CD14-positive monocyte (primary cell): ENCODE results near the gene DCAKD. TPM values are rescaled to one million over a fixed set of nuclear protein-coding genes. Genes with fewer than 3 reads are reported as not detected.

Experiments used
- DNase-seq, 3 donors: peaks; one replicate each; pipeline ENCODE4 v3.0.0-alpha.2; 2011 to 2022
- H2AFZ ChIP-seq: 2 replicates; pipeline ENCODE4 v1.6.0; 2012; ENCODE audit warnings: mild to moderate bottlenecking, low read depth, low read length, inconsistent platforms; ENCODE audit not compliant: insufficient read depth, poor library complexity, severe bottlenecking
- H3K27ac ChIP-seq, 2 donors: 1 replicate in 1 of 2; 2 replicates in 1 of 2; pipeline ENCODE4 v1.5.1; 2012 to 2013; ENCODE audit warnings: low read length in 2 of 2, control low read depth in 1 of 2, inconsistent platforms in 1 of 2, low read depth in 1 of 2, mild to moderate bottlenecking in 1 of 2
- H3K27me3 ChIP-seq, 2 donors: one replicate each; pipeline versions ENCODE4 v1.6.0 to v1.6.1; 2011 to 2013; ENCODE audit warnings: low read length in 2 of 2; ENCODE audit not compliant: control insufficient read depth in 2 of 2, insufficient read depth in 2 of 2
- H3K36me3 ChIP-seq, 2 donors: replicated peaks in 1 of 2; 1 replicate in 1 of 2; 2 replicates in 1 of 2; pipeline versions ENCODE4 v1.5.1 to v1.6.1; 2012 to 2013; ENCODE audit warnings: low read length in 2 of 2, control low read depth in 1 of 2, inconsistent platforms in 1 of 2, mild to moderate bottlenecking in 1 of 2; ENCODE audit not compliant: insufficient read depth in 2 of 2, control insufficient read depth in 1 of 2
- H3K4me1 ChIP-seq, 2 donors: 1 replicate in 1 of 2; 2 replicates in 1 of 2; pipeline versions ENCODE4 v1.5.1 to v1.6.1; 2012 to 2013; ENCODE audit warnings: low read length in 2 of 2, control low read depth in 1 of 2, inconsistent platforms in 1 of 2, mild to moderate bottlenecking in 1 of 2, moderate library complexity in 1 of 2; ENCODE audit not compliant: insufficient read depth in 2 of 2, control insufficient read depth in 1 of 2
- H3K4me2 ChIP-seq: replicated peaks from 2 replicates; pipeline ENCODE3; 2012; ENCODE audit warnings: low read length, moderate library complexity, mild to moderate bottlenecking; ENCODE audit not compliant: poor library complexity, severe bottlenecking; ENCODE audit errors: extremely low read depth
- H3K4me3 ChIP-seq, 3 experiments: fragments of 200-600 bp in 1 of 3; sonication (generic) in 1 of 3; replicated peaks in 1 of 3; 1 replicate in 2 of 3; 2 replicates in 1 of 3; pipeline ENCODE4 v1.5.1; 2011 to 2013; ENCODE audit warnings: low read length in 3 of 3, mild to moderate bottlenecking in 3 of 3, control low read depth in 2 of 3, low read depth in 2 of 3, inconsistent platforms in 1 of 3, moderate library complexity in 1 of 3
- H3K79me2 ChIP-seq: 2 replicates; pipeline ENCODE4 v1.6.0; 2012; ENCODE audit warnings: mild to moderate bottlenecking, control low read depth, inconsistent platforms, low read length, moderate library complexity; ENCODE audit not compliant: insufficient read depth
- H3K9ac ChIP-seq: 2 replicates; pipeline ENCODE4 v1.6.0; 2017; ENCODE audit warnings: low read length, mild to moderate bottlenecking; ENCODE audit not compliant: insufficient read depth, poor library complexity, severe bottlenecking
- H3K9me3 ChIP-seq, 2 donors: replicated peaks in 1 of 2; 1 replicate in 1 of 2; 2 replicates in 1 of 2; pipeline versions ENCODE4 v1.5.1 to v1.6.1; 2012 to 2013; ENCODE audit warnings: low read length in 2 of 2, control low read depth in 1 of 2; ENCODE audit not compliant: control insufficient read depth in 1 of 2, insufficient read depth in 1 of 2
- H4K20me1 ChIP-seq: 2 replicates; pipeline ENCODE4 v1.6.0; 2012; ENCODE audit warnings: mild to moderate bottlenecking, low read length, control low read depth, moderate library complexity; ENCODE audit not compliant: insufficient read depth
- H3K27ac Mint-ChIP-seq, 7 donors: one replicate each; pipeline ENCODE4 v1.8.0; 2020; ENCODE audit warnings: mild to moderate bottlenecking in 7 of 7, mixed read lengths in 7 of 7, moderate library complexity in 6 of 7, inconsistent platforms in 2 of 7
- H3K27me3 Mint-ChIP-seq, 3 donors: one replicate each; pipeline ENCODE4 v1.8.0; 2021 to 2022; ENCODE audit warnings: low read depth in 3 of 3, mild to moderate bottlenecking in 3 of 3, mixed read lengths in 3 of 3, moderate library complexity in 3 of 3, inconsistent platforms in 1 of 3
- H3K36me3 Mint-ChIP-seq, 2 donors: one replicate each; pipeline ENCODE4 v1.8.0; 2020; ENCODE audit warnings: mixed read lengths in 2 of 2, inconsistent platforms in 1 of 2, mild to moderate bottlenecking in 1 of 2
- H3K4me1 Mint-ChIP-seq: one replicate; pipeline ENCODE4 v1.8.0; 2020; ENCODE audit warnings: mild to moderate bottlenecking, mixed read lengths
- H3K4me3 Mint-ChIP-seq, 2 donors: one replicate each; pipeline ENCODE4 v1.8.0; 2020; ENCODE audit warnings: mild to moderate bottlenecking in 2 of 2, mixed read lengths in 2 of 2, moderate library complexity in 1 of 2
- H3K9me3 Mint-ChIP-seq, 7 donors: one replicate each; pipeline ENCODE4 v1.8.0; 2020 to 2022; ENCODE audit warnings: mixed read lengths in 7 of 7, mild to moderate bottlenecking in 6 of 7, moderate library complexity in 6 of 7, inconsistent platforms in 2 of 7
- WGBS: methylation state at CpG from one replicate; pipeline ENCODE4 v1.1.5; 2013; ENCODE audit warnings: missing lambda C conversion rate; ENCODE audit not compliant: insufficient coverage; 5-methylcytosine and 5-hydroxymethylcytosine counted together
- intact Hi-C, 2 donors: fragments of 100-400 bp; cut with micrococcal nuclease; formaldehyde crosslinking; loops; one replicate each; pipeline versions ENCODE4 v1.15.0 to v1.15.1; 2023
- polyA plus RNA-seq, 3 donors: library from polyadenylated mRNA; depleted of rRNA in 1 of 3; unstranded in 2 of 3; stranded (reverse) in 1 of 3; fragments of 300-500 nt in 2 of 3; fragments of >200 nt in 1 of 3; fragmentation: Illumina TruSeq in 2 of 3; gene quantifications; 1 replicate in 2 of 3; 2 replicates in 1 of 3; pipeline ENCODE4 v1.2.3, GENCODE V29; 2012 to 2021
- TF ChIP-seq, protein P1 (sequence below): fragments of 200-600 bp; IDR thresholded peaks from one replicate; pipeline ENCODE4 v1.8.0; 2022; ENCODE audit warnings: antibody characterized with exemption, mild to moderate bottlenecking

The DCAKD gene
- polyA plus RNA-seq, 3 donors = 6.6 to 10.0 (median 8.7) TPM

DNA sequence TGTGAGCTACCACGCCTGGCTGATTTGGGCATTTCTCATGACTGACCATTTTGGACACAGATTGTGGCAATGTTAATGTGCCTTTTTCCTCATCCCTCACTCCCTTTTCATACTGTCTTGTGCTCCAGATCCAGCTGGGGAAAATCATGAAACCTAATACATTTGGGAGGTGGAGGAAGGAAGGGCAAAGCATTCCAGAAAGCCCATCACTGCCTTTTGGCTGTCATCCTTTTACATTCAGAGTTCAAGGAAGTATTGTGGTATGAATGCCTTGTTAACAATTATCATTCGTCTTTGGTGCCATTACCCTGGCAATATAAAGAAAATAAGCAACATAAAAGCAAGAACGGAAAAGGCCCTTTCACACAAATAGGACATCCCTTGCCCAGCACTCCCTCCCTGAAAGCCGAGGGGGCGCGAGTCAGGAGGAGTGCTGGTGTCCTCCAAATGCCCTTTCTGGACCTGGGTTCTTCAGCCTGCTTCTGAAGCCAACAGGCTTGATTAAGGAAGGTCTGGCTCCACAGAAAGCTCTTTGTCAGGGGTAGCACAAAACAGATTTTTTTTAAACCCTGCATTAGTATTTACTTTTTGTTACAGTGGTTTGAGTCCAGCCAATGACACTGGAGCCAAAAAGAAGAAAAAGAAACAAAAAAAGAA, 29.7 kb upstream of the DCAKD start:
- intact Hi-C loops = no loop called here
- H3K4me1 Mint-ChIP-seq = peaks cover 21% of the 10 kb centered on the region
- TF ChIP-seq, protein P1, sequence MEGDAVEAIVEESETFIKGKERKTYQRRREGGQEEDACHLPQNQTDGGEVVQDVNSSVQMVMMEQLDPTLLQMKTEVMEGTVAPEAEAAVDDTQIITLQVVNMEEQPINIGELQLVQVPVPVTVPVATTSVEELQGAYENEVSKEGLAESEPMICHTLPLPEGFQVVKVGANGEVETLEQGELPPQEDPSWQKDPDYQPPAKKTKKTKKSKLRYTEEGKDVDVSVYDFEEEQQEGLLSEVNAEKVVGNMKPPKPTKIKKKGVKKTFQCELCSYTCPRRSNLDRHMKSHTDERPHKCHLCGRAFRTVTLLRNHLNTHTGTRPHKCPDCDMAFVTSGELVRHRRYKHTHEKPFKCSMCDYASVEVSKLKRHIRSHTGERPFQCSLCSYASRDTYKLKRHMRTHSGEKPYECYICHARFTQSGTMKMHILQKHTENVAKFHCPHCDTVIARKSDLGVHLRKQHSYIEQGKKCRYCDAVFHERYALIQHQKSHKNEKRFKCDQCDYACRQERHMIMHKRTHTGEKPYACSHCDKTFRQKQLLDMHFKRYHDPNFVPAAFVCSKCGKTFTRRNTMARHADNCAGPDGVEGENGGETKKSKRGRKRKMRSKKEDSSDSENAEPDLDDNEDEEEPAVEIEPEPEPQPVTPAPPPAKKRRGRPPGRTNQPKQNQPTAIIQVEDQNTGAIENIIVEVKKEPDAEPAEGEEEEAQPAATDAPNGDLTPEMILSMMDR = no peak
- H3K36me3 ChIP-seq = peaks cover 42 to 68% of the 10 kb centered on the region in 2 donors
- peaks cover 21 to 22% of the 10 kb centered on the region in 2 donors for H3K4me1 ChIP-seq
- peaks cover 39 to 68% of the 10 kb centered on the region in 2 donors for H3K36me3 Mint-ChIP-seq
- H3K27me3 Mint-ChIP-seq = peaks cover 0 to 3% (median 0%) of the 10 kb centered on the region in 3 donors
- peaks cover 55% of the 10 kb centered on the region for H4K20me1 ChIP-seq
- no peak overlapping the region for H3K4me3 ChIP-seq
- no peak overlapping the region for H3K9ac ChIP-seq
- H3K4me3 Mint-ChIP-seq = no peak overlapping the region
- no peak for DNase-seq
- no peak overlapping the region for H3K4me2 ChIP-seq
- H2AFZ ChIP-seq = no peak overlapping the region
- peaks cover 43% of the 10 kb centered on the region for H3K79me2 ChIP-seq
- H3K9me3 Mint-ChIP-seq = peaks cover 0 to 3% (median 0%) of the 10 kb centered on the region in 7 donors
- peak overlapping the region in 1 of 7 donors; percentile 63 for H3K27ac Mint-ChIP-seq
- no peaks in the 10 kb centered on the region for H3K27me3 ChIP-seq
- H3K9me3 ChIP-seq = no peaks in the 10 kb centered on the region
- no peak overlapping the region for H3K27ac ChIP-seq
- 100% methylated on average over 2 of the region's 6 CpGs for WGBS

DNA sequence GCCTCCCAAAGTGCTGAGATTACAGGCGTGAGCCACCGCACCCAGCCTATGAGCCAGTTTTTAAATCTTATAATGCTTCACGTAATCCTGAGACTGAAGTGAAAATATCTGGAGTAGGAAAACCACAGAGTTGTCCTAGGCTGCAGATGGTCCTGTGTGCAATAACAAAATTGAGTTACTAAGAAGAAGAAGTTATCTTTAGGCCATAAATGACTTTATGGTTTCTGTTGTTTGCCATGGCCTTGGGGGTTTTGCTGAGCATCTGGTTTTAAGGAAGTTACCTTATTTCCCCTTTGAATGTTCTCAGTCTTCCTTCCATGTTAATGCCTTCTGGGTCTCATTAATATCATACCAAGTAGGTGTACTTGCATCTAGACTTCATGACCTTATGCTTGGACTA, 26.2 kb upstream of the DCAKD start:
- Mint-ChIP-seq H3K4me3 (peak overlapping the region in 1 of 2 donors; percentile 55), H3K4me1 (peaks cover 43% of the 10 kb centered on the region), H3K27ac (peak overlapping the region; percentile 67 to 92 (median 83)), H3K36me3 (peaks cover 34 to 65% of the 10 kb centered on the region in 2 donors), H3K27me3 (peaks cover 0 to 4% (median 0%) of the 10 kb centered on the region in 3 donors), H3K9me3 (peaks cover 0 to 3% (median 0%) of the 10 kb centered on the region in 7 donors)
- intact Hi-C loops = no loop called here
- peak; percentile 47 to 69 (median 51) for DNase-seq
- H3K27me3 ChIP-seq = no peaks in the 10 kb centered on the region
- H2AFZ ChIP-seq = no peak overlapping the region
- TF ChIP-seq, protein P1 = no peak
- H3K9ac ChIP-seq = no peak overlapping the region
- peaks cover 37 to 41% of the 10 kb centered on the region in 2 donors for H3K4me1 ChIP-seq
- H3K4me2 ChIP-seq = peak overlapping the region; percentile 35
- peaks cover 88% of the 10 kb centered on the region for H4K20me1 ChIP-seq
- peaks cover 29 to 61% of the 10 kb centered on the region in 2 donors for H3K36me3 ChIP-seq
- H3K79me2 ChIP-seq = peaks cover 78% of the 10 kb centered on the region
- WGBS = 0% methylated on average over 1 of the region's 3 CpGs
- peak overlapping the region in 1 of 3 experiments; percentile 7 for H3K4me3 ChIP-seq
- peak overlapping the region; percentile 62 to 63 for H3K27ac ChIP-seq
- no peaks in the 10 kb centered on the region for H3K9me3 ChIP-seq
